Measurements from ENCODE around the gene SYT15.
"Not testable (repeated sequence)": the region's sequence is repeated elsewhere in the genome, so short reads cannot be mapped to it uniquely, and the experiment has no call there.

DNA sequence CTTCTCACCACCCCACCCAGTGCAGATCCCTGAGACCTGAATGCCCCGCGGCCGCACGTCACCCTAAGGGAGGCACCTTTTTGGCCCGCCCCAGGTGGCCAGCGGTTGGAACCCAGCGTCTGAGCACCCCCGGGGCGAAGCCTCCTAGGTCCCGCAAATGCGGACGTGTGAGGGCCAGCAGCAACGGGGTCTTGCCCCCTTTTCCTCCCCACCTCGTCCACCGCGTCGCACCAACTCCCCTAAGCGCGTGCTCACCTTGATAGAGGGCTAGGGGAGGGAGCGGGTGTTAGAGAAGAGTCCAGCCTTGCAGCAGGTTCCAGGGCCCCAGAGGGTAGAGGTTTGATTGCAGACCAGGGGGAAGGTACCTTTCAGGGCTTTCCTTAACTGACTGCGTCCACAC lies 450 bp downstream of the SYT15 start:
- not testable (repeated sequence) for TF ChIP-seq POLR2A (IDR thresholded peaks at IDR 0.05)
- TF ChIP-seq, protein P1, sequence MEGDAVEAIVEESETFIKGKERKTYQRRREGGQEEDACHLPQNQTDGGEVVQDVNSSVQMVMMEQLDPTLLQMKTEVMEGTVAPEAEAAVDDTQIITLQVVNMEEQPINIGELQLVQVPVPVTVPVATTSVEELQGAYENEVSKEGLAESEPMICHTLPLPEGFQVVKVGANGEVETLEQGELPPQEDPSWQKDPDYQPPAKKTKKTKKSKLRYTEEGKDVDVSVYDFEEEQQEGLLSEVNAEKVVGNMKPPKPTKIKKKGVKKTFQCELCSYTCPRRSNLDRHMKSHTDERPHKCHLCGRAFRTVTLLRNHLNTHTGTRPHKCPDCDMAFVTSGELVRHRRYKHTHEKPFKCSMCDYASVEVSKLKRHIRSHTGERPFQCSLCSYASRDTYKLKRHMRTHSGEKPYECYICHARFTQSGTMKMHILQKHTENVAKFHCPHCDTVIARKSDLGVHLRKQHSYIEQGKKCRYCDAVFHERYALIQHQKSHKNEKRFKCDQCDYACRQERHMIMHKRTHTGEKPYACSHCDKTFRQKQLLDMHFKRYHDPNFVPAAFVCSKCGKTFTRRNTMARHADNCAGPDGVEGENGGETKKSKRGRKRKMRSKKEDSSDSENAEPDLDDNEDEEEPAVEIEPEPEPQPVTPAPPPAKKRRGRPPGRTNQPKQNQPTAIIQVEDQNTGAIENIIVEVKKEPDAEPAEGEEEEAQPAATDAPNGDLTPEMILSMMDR (IDR thresholded peaks at IDR 0.05) = not testable (repeated sequence)

Data from lower leg skin (tissue), 3 donors.